ENCODE results near the gene MAP7. TPM values are rescaled to one million over a fixed set of nuclear protein-coding genes. Genes with fewer than 3 reads are reported as not detected.
A peak's percentile ranks its signal among the peaks of the same experiment; 100 is the strongest.

The MAP7 gene
- total and polyA plus RNA-seq, 2 donors (not counting 3 experiments of a cell fraction or from before 2014, with no cell fraction given): 0.07 to 0.42 TPM

GRCh38 chr6:136408204-136408603, 142.0 kb downstream of the MAP7 start:
- H3K36me3 ChIP-seq (ENCODE audit: control insufficient read depth in 2 of 2, extremely low read depth in 1 of 2, insufficient read depth in 2 of 2, low read length in 2 of 2): no peaks in the 10 kb centered on the region
- dilution Hi-C loops (cut with MboI; ENCODE audit: extremely low pct_ligation_motif_present, low sequenced_read_pairs) (no loop called here), intact Hi-C loops (cut with micrococcal nuclease) (no loop called here)
- H3K27ac ChIP-seq (ENCODE audit: insufficient read depth, low read depth, low read length): no peak overlapping the region
- H4K20me1 ChIP-seq (replicated peaks; ENCODE audit: control insufficient read depth, extremely low read depth, insufficient read depth, low read length): no peaks in the 10 kb centered on the region
- POLR2A ChIA-PET: no interaction called here
- DNase-seq (ENCODE audit: low read depth, low spot score) (peak; percentile 11), FAIRE-seq (no peak)
- no peaks in the 10 kb centered on the region for H3K79me2 ChIP-seq (ENCODE audit: control insufficient read depth, insufficient read depth, low read length)
- no peak for TF ChIP-seq GATA2 (IDR thresholded peaks at IDR 0.05; ENCODE audit: insufficient read depth, insufficient read length, low read depth, low read length)
- no peak for TF ChIP-seq EZH2 (IDR thresholded peaks at IDR 0.05; ENCODE audit: borderline replicate concordance, low read depth, low read length, severe bottlenecking)
- TF ChIP-seq JUN (IDR thresholded peaks at IDR 0.05; ENCODE audit: borderline replicate concordance, insufficient read depth, insufficient read length, low read depth): peak; percentile 60
- TF ChIP-seq FOS (IDR thresholded peaks at IDR 0.05; ENCODE audit: borderline replicate concordance, insufficient read depth, low read length): peak; percentile 33
- no peak for TF ChIP-seq CTCF (IDR thresholded peaks at IDR 0.05; ENCODE audit: extremely low read depth in 1 of 2, insufficient read depth in 1 of 2, low read depth in 1 of 2, low read length in 2 of 2)
- TF ChIP-seq MYC (IDR thresholded peaks at IDR 0.05; ENCODE audit: low read depth, low read length): no peak
- TF ChIP-seq POLR2A (IDR thresholded peaks at IDR 0.05; ENCODE audit: low read depth, low read length): no peak
- no peak for TF ChIP-seq POLR2AphosphoS5 (IDR thresholded peaks at IDR 0.05; ENCODE audit: insufficient read depth, low read depth, low read length)
- no peaks in the 10 kb centered on the region for H3K9me1 ChIP-seq (replicated peaks; ENCODE audit: control insufficient read depth, extremely low read depth, insufficient read depth, low read length)
- no peak overlapping the region for H3K9ac ChIP-seq (replicated peaks; ENCODE audit: extremely low read depth, insufficient read depth, low read length)
- H3K4me3 ChIP-seq (replicated peaks in 1 of 3; ENCODE audit: insufficient read depth in 1 of 3, low read depth in 1 of 3, low read length in 3 of 3): no peak overlapping the region
- H2AFZ ChIP-seq (ENCODE audit: low read depth, low read length): no peak overlapping the region
- H3K27me3 ChIP-seq (ENCODE audit: control insufficient read depth in 2 of 2, insufficient read depth in 2 of 2, low read length in 2 of 2): no peaks in the 10 kb centered on the region
- no peaks in the 10 kb centered on the region for H3K4me1 ChIP-seq (ENCODE audit: control insufficient read depth, extremely low read depth, insufficient read depth, low read length)
- CTCF ChIA-PET: interaction anchor here (0.8 kb wide), 1 partner anchor 11 kb away, joined by 3 read pairs; no protein-coding TSS in a partner anchor
- H3K9me3 ChIP-seq (replicated peaks; ENCODE audit: control insufficient read depth, insufficient read depth, low read length): no peaks in the 10 kb centered on the region
- no TSS peak for BruUV-seq (replicated peaks)
- no peak overlapping the region for H3K4me2 ChIP-seq (ENCODE audit: insufficient read depth, low read length)
